ENCODE measurements around the gene CSF1R.

Gene CSF1R

DNA sequence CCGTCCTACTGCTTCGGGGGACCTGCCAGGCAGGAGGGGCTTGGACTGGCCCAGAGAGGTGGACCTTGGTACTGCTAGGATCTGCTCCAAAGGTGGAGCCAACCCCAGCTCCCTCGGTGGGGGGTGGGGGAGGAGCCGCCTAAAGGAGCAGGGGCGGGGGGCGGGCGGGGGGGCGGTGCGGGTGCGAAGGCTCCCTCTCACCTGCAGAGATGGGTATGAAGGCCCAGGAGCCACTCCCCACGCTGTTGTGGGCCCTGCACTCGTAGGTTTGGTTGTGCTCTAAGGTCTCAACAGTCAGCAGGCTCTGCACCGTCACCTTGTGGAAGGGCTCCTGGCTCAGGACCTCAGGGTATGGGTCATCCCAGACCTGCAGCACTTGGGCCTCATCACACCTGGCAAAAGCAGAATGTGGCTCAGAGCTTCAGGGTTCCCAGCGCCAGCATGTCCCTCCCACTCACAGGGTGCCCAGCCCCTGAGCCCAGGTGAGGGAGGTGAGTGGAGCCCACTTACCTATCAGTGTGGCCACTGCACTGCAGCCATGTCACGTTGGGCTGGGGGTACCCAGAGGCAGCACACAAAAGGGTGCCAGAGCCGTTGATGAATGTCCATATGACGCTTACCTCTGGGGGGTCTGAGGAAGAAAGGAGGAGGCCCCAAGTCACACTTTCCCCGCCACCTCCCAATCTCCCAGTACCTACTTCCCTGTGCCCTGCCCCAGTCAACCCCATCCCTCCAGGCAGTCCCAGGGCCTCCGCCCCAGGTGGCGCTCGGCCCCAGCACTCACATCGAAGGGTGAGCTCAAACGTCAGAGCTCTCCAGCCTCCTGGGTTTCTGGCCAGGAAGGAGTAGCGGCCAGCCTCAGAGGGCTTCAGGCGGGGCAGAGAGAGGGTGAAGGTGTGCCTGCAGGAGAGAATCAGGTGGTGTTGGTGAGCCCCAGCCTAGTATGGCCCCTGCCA lies 16.4 kb downstream of the CSF1R start:
- no peak for DNase-seq (ENCODE audit: low read depth)

DNA sequence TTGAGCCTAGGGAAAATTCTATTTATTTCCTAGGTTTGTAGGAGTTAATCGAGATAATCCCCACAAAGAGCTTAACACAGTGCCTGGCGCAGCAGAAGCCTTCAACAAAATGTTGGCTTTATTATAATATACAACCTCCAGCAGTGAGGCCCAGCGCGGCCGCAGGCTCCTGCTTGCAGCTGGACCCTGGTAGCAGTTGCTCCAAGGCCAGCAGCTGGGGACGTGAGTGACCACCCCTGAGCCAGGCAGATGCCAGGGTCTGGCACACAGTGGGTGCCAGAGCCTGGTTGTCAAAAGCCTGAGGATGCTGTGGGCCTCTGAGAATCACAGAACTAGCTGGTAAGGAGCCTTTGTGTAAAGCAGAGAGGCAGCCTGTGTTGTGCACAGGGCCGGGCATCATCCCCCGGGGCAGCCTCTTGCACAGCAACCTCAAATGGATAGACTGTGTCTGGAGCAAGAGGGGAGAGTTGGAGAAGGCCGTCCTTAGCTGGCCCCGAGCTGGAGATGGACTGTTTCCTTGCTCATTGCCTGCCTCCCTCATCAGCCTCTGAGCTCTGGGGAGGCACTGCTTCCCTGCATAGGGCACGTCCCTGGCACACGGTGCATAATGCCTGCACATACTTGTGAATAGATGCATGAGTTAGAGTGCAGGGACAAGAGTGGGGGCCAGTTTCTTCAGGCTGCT lies 17.3 kb downstream of the CSF1R start:
- DNase-seq (ENCODE audit: low read depth), result no peak

DNA sequence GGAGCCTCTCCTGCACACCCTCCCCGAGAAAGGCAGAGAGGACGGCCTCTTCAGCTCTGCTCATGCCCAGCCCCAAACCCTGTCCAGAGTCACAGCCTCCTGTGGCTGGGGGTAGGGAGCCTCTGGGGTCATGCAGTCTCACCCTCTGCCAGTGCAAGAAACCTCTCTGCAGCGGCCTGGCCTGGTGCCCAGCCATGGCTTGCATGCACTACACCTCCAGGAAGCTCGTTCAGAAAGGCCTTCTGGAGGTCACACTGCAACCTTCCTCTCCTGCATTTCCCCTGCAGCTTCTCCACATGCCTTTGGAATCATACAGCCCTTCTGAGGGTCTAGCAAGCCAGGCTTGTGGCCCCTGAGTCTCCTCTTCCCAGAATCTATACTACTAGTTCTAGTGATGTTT lies 17.9 kb downstream of the CSF1R start:
- no peak for DNase-seq (ENCODE audit: low read depth)

DNA sequence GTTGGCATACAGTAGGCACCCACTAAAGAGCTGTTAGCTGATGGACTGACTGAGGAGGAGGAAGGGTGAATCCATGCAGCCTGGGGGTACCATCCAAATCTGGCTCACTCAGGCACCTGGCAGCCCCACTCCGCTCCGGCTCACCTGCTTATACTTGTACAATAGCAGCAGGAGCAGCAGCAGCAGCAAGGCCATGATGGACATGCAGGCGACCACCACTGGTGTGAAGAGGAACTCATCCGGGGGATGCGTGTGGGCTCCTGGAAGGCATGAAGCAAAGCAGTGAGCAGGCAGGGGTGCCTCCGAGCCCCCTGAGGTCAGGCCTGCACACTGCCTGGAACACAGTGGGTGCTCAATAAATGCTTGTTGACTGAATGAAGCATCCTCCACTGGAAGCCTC lies 18.3 kb downstream of the CSF1R start:
- DNase-seq (ENCODE audit: low read depth), result no peak

DNA sequence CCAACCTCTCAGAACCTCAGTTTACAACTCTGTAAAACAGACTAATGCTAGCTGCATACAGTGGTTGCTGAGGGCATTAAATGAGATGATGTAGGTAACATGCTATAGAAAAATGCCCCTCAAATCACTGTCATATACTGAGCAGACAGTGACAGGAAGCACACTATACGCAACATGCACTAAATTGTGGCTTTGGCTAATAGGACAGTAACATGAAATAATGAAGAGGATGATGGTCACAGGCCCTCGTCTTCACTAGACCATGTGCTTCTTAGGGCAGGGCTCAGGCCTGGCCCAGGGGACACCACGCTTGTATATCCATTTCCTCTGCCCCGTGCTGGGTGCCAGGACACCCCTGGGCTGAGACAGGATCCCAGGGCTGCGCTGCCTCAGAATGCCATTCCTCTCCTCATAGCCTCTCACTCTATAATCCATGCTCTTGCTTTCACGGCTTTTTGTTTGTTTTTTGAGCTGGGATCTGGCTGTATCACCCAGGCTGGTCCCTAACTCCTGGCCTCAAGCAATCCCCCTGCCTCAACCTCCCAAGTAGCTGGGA lies 18.9 kb downstream of the CSF1R start:
- no peak for DNase-seq (ENCODE audit: low read depth)

DNA sequence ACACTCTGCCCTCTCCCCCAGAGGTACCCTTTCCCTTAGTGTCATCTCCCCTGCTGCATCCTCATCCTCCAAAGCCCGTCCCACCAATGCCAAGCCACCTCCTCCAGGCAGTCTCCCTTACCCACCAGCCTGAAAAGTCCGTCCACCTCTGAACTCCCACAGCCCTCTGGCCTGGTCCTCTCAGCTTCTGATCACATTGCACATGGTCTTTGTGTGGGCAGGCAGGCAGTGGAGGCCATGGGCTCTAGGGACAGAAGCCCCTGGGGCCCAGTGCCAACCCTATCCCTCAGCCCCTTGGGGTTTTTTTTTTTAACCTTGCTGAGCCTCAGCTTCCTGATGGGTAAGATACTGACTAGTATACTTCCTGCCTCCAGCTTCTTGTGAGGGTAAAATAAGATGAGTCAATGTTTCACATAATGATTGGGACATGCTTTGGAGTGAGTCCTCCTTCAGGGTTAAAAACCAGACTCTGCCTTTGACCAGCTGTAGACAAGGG lies 19.4 kb downstream of the CSF1R start:
- no peak for DNase-seq (ENCODE audit: low read depth)

DNA sequence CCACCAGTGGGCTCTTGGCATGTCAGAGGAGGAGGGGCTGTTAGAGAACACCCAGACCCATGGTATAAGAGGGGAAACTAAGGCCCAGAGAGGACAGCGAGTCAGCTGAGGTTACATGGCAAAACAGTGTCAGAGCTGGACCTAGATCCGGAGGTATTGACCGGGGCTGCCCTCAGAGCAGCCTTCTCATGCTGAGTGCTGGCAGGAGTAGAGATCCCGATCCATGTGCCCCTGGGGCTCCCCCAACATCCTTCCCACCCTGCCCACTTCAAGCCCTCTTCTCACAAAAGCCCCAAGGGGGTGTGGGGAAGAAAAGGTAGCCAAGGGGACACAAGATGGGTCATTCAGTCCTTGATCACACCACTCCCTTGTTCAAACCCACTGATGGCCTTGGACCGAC lies 19.9 kb downstream of the CSF1R start:
- no peak for DNase-seq (ENCODE audit: low read depth)

DNA sequence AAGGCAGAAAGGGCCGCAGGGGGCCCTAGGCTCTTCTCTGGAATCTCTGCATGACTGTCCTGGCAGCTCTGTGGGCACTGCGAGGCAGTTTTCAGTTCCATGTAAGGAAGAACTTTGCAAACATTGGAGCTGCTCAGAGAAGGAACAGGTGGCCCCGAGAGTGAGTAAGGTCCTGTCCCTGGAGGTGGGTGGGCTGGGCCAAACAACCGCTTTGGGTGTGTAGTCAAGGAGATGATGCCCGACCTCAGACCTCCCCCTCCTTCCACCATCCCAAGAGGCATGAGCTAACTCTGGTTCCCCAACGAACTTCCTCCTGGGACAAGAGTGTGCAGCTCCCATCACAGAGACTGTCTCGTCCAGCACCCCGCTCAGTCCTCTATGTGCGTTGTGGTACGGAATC lies 20.5 kb downstream of the CSF1R start:
- no peak for DNase-seq (ENCODE audit: low read depth)

DNA sequence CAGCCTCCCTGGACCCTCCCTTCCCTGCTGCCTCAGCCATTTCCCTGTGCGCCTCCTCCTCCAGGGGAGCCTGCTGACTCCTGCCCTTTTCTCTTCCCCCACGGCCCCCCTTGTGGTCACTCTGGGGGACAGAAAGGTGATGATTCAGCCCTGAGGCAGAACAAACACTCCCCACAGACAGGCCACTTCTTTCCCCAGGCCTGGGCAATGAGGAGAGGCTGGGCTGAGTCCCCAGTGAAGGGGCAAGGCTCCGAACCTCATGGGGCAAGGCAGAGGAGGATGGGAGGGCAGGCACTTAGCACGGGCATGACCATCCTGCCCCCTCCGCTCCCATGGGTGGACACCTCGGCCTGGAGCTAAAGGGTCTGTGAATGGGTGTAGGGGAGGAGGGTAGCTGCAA lies 21.0 kb downstream of the CSF1R start:
- DNase-seq (ENCODE audit: low read depth), result no peak

DNA sequence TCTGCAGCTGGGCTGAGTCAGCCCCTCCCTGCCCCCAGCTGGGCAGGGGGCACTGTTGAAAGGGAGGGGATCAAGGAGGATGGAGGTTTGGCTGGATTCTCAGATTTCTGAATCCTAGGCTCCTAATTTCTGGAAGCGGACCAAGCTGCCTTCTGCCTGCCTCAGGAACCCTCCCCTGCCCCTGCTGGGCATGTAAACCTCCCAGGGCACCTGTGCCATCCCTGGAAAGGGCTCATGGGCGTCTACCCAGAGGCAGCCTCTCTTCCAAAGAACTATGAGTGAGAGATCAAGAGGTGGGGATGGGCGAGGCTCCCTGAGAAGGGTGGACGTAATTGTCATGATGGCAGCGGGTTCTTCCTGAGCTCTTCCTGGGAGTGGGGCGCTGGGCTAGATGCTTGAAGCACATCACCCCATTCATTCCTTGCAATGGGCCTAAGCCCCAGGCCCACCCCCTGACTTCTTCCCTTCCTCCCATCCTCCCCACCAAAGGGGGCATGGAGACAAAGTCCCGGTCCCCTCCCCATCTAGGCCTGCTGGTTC lies 21.6 kb downstream of the CSF1R start:
- DNase-seq (ENCODE audit: low read depth), result no peak

DNA sequence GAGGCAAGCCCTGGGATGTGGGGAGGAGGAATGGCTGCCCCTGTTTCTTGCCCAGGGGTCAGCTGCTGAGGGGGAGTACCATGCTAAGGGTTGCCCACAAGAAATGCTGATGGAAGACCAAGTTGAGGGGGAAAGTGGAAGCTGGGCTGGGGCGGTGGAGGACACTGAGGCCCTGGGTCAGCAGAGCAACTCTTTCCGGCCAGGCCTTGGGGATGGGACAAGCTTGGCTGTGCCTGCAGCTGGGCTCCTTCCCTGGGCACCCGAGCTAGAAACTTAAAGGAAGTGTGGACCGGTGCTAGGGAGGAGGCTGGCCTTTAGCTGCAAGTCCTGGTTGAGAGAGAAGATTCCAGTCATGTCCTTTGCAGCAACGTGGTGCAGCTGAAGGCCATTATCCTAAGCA lies 22.7 kb downstream of the CSF1R start:
- no peak for DNase-seq (ENCODE audit: low read depth)

DNA sequence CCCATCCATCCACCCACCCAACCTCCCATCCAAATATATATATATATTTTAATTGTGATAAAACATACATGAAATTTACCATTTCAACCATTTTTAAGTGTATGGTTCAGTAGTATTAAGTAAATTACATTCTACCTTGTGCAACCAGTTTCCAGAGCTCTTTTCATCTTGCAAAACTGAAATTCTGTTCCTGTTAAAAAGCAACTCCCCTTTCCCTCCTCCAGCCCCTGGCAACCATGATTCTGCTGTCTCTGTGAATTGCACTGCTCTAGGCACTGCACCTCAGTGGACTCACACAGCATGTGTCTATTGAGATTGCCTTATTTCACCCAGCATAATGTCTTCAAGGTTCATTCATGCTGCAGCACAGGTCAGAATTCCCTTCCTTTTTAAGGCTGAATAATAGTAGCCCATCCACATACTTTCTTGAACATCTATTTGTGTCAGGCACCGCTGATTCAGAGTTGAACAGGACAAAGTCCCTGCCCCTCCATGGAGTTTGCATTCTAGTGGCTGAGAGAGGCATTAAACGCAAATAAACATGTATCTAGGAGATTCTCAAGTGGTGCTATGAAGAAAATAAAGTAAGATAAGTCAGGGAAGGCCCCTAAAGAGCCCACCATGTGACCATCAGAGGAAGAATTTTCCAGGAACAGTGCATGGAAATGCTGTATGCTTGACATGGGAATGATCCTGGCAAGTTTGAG lies 24.0 kb downstream of the CSF1R start:
- no peak for DNase-seq (ENCODE audit: low read depth)

DNA sequence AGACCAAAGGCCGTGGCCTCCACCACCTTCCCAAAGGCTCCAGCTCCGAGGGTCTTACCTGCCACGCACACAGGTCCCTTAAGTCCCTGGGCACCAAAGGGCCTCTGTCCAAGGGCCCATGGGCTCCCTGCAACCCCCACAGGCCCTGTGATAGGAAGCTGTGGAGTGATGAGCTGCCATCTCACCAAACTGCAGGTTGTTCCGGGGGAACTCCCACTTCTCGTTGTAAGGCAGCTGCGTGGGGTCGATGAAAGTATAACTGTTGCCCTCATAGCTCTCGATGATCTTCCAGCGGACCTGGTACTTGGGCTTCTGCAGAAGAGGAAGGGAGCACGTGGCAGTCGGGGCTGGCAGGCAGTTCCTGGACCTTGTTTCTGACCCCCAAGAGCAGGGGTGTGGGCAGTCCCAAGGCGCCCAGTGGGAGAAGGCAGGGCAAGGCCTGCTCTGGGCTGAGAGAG lies 24.8 kb downstream of the CSF1R start:
- no peak for DNase-seq (ENCODE audit: low read depth)

DNA sequence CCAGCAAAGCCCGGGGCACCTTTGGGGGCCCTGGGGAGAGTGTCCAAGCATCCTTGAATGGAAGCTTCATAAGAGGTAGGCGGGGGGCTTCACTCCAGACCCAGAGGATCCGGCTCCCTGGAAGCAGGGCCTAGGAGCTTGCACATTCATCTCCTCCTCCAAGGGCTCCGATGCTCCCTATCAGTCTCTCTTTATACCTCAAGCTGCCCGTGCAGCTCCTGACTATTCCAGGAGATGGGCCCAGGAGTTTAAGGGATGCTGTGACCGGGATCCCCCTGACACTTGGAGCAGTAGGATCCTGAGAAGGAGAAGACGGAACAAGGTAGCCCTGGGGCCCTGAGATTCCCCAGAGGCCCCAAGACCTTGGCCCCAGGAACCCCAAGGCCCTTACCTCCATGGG lies 25.9 kb downstream of the CSF1R start:
- DNase-seq (ENCODE audit: low read depth), result no peak

DNA sequence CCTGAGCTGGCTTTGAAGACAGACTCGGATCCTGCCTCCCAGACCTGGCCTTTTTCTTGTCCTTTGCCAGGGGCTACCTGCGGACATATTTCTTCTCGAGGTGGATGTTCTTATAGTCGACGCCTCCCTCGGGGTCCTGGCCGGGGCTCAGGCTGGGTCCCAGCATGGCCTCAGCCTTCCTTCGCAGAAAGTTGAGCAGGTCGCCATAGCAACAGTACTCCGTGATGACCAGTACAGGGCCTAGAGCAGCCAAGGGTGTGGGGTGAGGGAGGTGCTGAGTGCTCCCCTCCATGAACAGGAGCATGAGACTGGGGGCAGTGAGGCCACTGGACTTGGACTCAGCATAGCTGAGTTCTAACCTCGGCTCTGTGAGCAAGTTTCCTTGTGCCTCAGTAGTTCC lies 26.7 kb downstream of the CSF1R start:
- no peak for DNase-seq (ENCODE audit: low read depth)

DNA sequence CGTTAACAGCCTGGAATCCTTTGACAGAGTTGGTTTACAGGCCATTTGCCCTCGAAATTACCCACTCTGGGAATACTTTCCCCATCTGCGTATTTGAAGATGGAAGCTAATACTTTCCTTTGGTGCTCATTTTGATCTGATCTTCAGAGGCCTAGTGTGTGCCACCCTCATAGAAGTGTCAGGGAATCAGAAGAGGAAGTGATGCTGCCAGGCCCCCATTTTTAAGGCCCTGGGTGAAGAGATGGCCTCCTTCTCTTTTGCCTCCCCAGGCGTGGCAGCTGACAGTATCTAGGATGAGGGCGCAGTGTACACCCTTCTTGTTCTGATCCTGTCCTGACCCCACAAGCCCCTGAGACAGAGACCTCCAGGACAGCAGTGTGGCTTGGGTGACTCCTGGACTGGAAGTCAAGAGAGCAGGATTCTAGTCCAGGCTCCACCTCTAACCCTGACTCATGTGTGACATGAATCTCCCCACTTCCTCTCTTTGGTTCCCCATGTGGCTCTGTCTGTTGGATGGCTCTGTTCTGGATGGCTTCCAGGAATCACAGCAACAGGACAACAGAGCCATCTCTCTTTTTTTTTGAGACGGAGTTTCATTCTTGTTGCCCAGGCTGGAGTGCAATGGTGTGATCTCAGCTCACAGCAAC lies 27.8 kb downstream of the CSF1R start:
- no peak for DNase-seq (ENCODE audit: low read depth)

DNA sequence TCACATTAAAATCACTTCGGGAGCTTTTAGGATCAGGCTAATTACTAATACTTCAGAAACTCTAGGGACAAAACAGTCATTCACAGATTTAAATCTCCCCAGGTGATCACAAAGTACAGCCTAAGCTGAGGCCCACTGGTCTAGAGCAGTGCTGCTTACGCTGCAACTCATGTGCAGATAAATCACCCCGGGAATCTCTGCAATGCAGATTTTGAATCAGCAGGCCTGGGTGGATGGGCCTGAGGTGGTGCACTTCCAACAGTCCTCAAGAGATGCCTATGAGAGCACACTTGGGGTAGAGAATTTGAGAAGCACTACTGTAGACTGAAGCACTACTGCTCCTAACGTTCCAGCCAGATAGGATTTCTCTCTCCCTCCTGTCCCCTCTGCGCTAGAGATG lies 28.4 kb downstream of the CSF1R start:
- DNase-seq (ENCODE audit: low read depth), result no peak

DNA sequence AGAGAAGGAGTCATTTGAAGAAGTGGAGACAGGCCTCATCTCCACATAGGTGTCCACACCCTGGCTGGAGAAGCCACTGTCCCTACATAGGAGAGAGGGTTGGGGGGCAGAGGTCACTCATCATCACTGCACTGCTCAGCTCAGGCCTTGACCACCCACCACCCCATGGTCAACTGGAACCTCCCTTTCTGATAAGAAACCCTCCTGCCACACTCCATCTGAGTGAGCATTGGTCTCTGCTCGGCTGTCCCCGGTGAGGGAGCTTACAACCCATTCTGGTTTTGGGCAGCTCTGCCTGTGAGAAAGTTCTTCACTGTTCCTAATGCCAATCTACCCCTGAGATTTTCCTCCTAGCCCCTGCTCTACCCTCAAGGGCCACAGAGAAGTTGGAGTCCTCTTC lies 28.8 kb downstream of the CSF1R start:
- no peak for DNase-seq (ENCODE audit: low read depth)

DNA sequence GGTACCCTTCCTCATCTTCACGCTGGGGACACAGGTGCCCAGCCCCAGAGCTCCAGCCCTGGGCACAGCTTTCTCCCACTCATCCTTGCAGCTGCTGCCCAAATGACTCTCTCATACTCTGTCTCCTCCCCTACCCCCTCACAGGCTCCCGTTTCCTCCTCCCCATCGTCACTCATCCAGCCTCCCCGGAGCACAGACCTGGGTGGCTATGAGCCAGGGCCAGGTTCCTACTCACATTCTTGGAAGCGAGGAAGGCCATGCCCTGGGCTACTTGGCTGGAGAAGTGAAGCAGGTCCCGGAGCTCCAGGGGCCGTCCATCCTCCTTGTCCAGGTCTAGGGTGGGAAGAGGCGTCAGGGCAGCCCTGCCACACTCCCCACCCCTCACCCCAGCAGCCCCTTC lies 29.3 kb downstream of the CSF1R start:
- DNase-seq (ENCODE audit: low read depth), result no peak

DNA sequence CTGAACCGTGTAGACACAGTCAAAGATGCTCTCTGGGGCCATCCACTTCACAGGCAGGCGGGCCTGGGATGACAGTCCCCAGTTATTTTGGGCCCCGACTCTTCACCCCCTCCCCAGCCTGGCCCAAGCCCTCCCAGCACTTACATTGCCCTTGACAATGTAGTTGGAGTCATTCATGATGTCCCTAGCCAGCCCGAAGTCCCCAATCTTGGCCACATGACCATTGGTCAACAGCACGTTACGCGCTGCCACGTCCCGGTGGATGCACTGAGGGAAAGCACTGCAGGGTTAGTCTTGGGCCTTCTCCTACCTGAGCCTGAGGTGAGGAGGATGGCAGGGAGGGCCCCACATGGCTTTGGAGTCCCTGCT lies 30.3 kb downstream of the CSF1R start:
- DNase-seq (ENCODE audit: low read depth), result no peak

DNA sequence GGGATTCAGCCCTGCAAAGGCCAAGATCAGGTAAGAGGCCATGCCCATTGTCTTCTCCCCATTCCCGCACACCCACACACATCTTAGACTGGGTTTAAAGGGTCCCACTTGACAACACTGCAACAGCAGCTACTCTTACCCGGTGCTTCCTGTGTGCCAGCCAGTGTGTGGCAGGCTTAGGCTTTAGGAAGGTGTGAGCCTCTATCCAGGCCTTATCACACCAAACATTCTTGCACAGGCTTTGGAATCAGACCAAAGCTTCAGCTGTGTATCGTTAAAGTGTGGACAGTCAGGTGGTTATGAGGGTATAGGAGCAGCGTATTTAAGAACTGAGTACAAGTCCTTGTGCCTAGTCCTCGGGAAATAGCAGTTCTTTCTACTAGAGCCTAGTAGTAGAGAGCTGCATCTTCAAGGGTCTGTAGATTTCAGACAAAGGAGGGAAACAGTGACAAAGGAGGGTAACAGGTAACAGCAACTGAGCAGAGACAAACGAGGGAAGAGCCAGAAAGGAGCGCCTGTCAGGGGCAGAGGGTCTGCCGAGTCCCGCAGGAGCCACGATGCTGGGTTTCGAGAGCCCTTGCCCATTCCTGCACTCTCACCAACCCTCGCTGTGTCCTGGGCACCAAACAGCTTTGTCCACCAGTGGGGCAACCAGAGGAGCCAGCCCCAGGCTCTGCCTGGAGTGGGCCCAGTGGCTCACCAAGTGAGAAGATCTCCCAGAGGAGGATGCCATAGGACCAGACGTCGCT lies 30.9 kb downstream of the CSF1R start:
- no peak for DNase-seq (ENCODE audit: low read depth)
